HG03175 (cell line): Measurements from ENCODE around the gene AEBP2.
"Not testable (repeated sequence)": the region's sequence is repeated elsewhere in the genome, so short reads cannot be mapped to it uniquely, and the experiment has no call there.

ENCODE experiments used
- ATAC-seq: cut with Tn5 transposase; IDR thresholded peaks from one replicate; pipeline ENCODE4 v1.9.1; 2021; ENCODE audit warnings: mild to moderate bottlenecking, moderate library complexity; ENCODE audit not compliant: unreplicated experiment

AEBP2 gene

GRCh38 chr12:19421503-19422282 lies 17.6 kb upstream of the AEBP2 start:
- no peak for ATAC-seq

- no peak for ATAC-seq
These were observed 15.9 kb upstream of the AEBP2 start for GRCh38 chr12:19423166-19423930.

GRCh38 chr12:19428246-19428645 lies 11.0 kb upstream of the AEBP2 start:
- ATAC-seq, result no peak

GRCh38 chr12:19429491-19429890 lies 9.8 kb upstream of the AEBP2 start:
- not testable (repeated sequence) for ATAC-seq

- ATAC-seq, result no peak
These were observed 8.3 kb upstream of the AEBP2 start for GRCh38 chr12:19430988-19431387.

GRCh38 chr12:19431407-19432308 lies 7.6 kb upstream of the AEBP2 start:
- ATAC-seq, result peak; percentile 58

- ATAC-seq, result no peak
These were observed 6.8 kb upstream of the AEBP2 start for GRCh38 chr12:19432309-19433170.

- ATAC-seq, result no peak
These were observed 4.8 kb upstream of the AEBP2 start for GRCh38 chr12:19434538-19434937.

- ATAC-seq, result no peak
These were observed 3.3 kb upstream of the AEBP2 start for GRCh38 chr12:19435831-19436497.

GRCh38 chr12:19436931-19437330 lies 2.4 kb upstream of the AEBP2 start:
- ATAC-seq, result no peak

- ATAC-seq, result no peak
These were observed 1.3 kb upstream of the AEBP2 start for GRCh38 chr12:19437996-19438395.

GRCh38 chr12:19440019-19440858 lies 947 bp downstream of the AEBP2 start:
- ATAC-seq, result peak; percentile 41

GRCh38 chr12:19440916-19441315 lies 1.6 kb downstream of the AEBP2 start:
- no peak for ATAC-seq

- no peak for ATAC-seq
These were observed 4.3 kb downstream of the AEBP2 start for GRCh38 chr12:19443585-19443984.

- ATAC-seq, result no peak
These were observed 4.8 kb downstream of the AEBP2 start for GRCh38 chr12:19444097-19444496.

- ATAC-seq, result no peak
These were observed 8.1 kb downstream of the AEBP2 start for GRCh38 chr12:19447386-19447785.

- ATAC-seq, result no peak
These were observed 10.5 kb downstream of the AEBP2 start for GRCh38 chr12:19449814-19450213.

- ATAC-seq, result no peak
These were observed 11.1 kb downstream of the AEBP2 start for GRCh38 chr12:19450362-19450761.

GRCh38 chr12:19451196-19451595 lies 11.9 kb downstream of the AEBP2 start:
- no peak for ATAC-seq
